CD4-positive, alpha-beta T cell treated with Interferon alpha-2 for 1 hour (primary cell): ENCODE data around the gene ZNF324B.
"Not testable (repeated sequence)": the region's sequence is repeated elsewhere in the genome, so short reads cannot be mapped to it uniquely, and the experiment has no call there.

Source experiments
- DNase-seq, 2 donors: peaks; one replicate each; pipeline ENCODE4 v3.0.0-alpha.2; 2020 to 2022

Gene ZNF324B

GRCh38 chr19:58455306-58455705 lies 3.9 kb downstream of the ZNF324B start:
- DNase-seq = no peak

- no peak for DNase-seq
These were observed 4.7 kb downstream of the ZNF324B start for GRCh38 chr19:58456111-58456510.

GRCh38 chr19:58460039-58460438 lies 8.6 kb downstream of the ZNF324B start:
- no peak for DNase-seq

DNA sequence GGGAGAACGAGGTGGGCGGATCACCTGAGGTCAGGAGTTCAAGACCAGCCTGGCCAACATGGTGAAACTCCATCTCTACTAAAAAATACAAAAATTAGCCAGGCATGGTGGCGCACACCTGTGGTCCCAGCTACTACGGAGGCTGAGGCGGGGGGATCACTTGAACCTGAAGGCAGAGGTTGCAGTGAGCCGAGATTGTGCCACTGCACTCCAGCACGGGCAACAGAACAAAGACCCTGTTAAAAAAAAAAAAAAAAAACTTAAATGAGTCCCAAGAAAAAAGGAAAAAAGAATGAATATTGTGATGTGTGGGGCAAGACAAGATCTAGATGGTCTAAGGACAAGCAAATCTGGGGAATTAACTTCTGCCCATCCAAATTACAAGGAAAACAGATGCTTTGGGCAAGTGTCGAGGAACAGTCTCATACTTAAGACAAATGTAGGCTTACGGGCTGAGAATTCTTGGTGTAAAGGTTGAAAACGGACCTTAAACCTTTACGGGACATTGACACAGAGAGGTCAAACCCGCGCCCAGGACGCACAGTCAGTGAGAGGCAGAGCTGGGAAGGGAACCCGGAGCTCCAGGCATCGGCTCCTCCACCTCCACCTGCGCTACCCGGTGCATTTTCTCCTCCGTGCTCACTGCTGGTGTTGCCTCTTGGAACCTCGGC lies 14.8 kb downstream of the ZNF324B start:
- DNase-seq = no peak

- DNase-seq = peak; percentile 95 to 96
These were observed 15.6 kb downstream of the ZNF324B start, which contains the start of gene ZNF324 for GRCh38 chr19:58466760-58467589. TSS of gene ZNF324 (plus strand) at chr19:58467080. CDS start at chr19:58469186, 2,106 bp downstream.

DNA sequence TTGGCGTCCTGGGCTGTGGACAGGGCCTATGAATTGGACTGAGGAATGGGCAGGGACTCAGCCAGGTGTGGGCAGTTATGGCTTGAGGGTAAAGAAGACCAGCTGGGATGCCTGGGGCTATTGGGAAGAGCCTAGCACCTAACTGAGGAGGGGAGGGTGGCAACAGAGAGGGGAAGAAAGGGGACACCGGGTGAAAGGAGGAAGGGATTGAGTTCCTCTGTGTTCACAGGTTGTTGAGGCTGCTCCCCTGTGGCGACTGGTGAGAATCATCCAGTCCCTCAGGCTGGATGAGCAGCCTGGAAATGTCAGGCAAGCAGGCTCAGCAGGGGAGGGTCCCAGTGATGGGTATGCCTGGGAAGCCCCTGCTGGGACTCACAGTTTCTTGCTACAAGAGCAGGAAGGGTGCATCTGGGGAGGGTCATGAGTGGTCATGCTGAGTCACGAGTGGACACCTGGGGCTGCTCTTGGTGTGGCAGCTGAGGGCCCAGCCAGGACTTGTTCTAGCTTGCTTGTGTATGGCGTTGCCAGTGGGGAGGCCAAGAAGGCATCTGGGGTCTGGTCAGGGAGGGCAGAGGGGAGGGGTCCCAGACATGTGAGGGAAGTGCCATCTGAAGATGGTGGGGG lies 16.9 kb downstream of the ZNF324B start:
- no peak for DNase-seq

DNA sequence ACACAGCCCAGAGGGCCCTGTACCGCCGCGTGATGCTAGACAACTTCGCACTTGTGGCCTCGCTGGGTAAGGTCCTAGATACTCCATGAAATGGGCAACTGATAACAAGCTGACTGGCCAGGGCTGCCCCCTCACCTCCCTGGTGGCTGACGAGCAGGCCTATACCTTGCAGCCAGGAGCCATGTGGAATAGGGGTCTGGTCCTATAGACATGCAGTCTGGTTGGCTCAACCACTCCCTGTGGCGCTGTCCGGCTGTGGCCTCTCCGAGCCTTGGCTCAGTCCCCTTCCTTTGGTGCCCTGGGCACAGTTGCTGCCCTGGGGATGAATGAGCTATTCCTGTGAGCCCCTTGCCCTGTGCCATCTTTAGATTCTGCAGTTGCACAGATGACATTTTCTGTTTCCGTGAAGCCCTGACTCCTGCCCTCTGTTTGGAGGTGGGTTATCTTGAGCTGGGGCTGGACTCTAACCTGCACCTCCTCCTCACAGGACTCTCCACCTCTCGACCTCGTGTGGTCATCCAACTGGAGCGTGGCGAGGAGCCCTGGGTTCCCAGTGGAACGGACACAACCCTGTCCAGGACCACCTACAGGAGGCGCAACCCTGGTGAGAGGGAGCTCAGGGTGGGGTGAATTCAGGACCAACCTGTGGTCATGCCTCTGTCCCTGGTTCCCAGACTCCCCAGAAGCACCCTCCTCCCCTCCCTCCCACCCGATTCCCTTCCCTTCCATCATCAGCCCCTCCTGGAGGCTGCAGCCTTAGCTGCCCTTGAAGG lies 18.0 kb downstream of the ZNF324B start:
- no peak for DNase-seq

DNA sequence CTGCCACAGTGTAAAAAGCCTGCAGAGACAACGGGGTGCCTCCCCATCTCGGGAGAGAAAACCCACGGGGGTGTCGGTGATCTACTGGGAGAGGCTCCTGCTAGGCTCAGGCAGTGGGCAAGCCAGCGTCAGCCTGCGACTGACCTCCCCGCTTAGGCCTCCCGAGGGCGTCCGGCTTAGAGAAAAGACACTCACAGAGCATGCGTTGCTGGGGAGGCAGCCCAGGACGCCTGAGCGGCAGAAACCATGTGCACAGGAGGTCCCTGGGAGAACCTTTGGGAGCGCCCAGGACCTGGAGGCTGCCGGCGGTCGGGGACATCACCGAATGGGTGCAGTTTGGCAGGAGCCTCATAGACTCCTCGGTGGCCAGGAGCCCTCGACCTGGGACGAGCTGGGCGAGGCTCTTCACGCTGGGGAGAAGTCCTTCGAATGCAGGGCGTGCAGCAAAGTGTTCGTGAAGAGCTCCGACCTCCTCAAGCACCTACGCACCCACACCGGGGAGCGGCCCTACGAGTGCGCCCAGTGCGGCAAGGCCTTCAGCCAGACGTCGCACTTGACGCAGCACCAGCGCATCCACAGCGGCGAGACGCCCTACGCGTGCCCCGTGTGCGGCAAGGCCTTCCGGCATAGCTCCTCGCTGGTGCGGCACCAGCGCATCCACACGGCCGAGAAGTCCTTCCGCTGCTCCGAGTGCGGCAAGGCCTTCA lies 19.6 kb downstream of the ZNF324B start:
- not testable (repeated sequence) for DNase-seq

DNA sequence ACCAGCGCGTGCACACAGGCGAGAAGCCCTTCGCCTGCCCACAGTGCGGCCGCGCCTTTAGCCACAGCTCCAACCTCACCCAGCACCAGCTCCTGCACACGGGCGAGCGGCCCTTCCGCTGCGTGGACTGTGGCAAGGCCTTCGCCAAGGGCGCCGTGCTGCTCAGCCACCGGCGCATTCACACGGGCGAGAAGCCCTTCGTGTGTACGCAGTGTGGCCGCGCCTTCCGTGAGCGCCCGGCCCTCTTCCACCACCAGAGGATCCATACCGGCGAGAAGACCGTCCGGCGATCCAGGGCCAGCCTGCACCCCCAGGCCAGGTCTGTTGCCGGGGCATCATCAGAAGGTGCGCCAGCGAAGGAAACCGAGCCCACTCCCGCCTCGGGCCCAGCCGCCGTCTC lies 20.3 kb downstream of the ZNF324B start:
- no peak for DNase-seq

DNA sequence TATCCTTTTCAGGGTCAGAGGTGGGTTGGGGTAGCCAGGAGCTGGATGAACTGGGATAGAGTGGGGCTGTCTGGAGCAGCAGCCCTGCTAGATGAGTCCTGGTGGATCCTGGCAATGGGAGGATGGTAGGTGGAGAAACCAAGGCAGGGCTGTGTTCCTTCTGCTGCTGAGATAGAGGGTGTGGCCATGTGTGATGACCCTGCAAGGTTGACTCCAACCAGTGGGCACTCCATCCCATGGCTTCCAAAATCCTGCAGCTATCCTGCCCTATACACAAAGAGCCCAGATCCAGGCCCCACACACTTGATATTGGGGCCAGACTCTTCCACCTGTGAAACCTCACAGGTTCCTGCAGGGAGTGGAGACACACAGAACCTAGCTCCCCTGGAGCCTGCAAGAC lies 22.4 kb downstream of the ZNF324B start:
- DNase-seq = no peak

- no peak for DNase-seq
These were observed 23.0 kb downstream of the ZNF324B start for GRCh38 chr19:58474291-58474996.

GRCh38 chr19:58474997-58475713 lies 23.7 kb downstream of the ZNF324B start:
- DNase-seq = no peak

- peak; percentile 96 to 97 for DNase-seq
These were observed 24.5 kb downstream of the ZNF324B start, which contains the start of gene ZNF446 for GRCh38 chr19:58475714-58476497. TSS of gene ZNF446 (plus strand) at chr19:58476352. CDS start at chr19:58477219, 867 bp downstream.

DNA sequence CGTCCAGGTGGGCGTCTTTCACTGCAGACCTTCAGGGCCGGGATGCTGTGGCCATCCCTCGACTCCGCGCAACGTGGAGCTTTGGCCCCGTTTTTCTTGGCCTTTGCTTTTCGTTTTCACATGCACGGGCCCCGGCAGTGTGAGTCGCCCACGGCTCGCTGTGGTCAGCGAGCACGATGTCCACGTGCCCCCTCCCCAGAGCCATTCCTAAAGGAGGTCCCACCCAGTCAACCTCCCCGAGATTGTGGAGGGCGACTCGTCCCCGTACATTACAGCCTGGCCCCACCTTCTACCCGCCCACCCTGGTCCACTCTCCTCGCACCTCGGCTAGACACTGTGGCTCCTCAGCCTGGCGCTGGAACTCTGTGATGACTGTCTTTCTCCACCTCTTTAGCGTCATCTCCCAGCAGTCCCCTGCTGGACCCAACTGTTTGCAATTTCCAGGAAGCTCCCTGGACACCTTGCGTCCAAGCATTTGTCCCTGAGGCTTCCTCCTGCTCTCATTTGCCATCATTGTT lies 25.1 kb downstream of the ZNF324B start:
- no peak for DNase-seq

DNA sequence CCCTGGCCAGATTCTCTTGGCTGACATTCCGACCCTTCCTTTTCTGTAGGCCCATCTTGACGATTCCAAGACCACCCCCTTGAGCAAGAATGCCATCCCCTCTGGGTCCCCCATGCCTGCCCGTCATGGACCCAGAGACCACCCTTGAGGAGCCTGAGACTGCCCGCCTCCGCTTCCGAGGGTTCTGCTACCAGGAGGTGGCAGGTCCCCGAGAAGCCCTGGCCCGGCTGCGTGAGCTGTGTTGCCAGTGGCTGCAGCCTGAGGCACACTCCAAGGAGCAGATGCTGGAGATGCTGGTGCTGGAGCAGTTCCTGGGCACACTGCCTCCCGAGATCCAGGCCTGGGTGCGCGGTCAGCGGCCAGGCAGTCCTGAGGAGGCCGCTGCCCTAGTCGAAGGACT lies 25.7 kb downstream of the ZNF324B start:
- no peak for DNase-seq

GRCh38 chr19:58477871-58478270 lies 26.4 kb downstream of the ZNF324B start:
- no peak for DNase-seq

GRCh38 chr19:58479303-58479702 lies 27.9 kb downstream of the ZNF324B start:
- DNase-seq = no peak

GRCh38 chr19:58479736-58480480 lies 28.5 kb downstream of the ZNF324B start:
- no peak for DNase-seq

- DNase-seq = no peak
These were observed 29.0 kb downstream of the ZNF324B start for GRCh38 chr19:58480481-58480830.
